Epidermal melanocyte (primary cell): Measurements from ENCODE around the gene MAN2A1.
A peak's percentile ranks its signal among the peaks of the same experiment; 100 is the strongest.

ENCODE experiments used
- DNase-seq: peaks from one replicate; pipeline ENCODE4 v3.0.0; 2011; ENCODE audit warnings: low spot score; ENCODE audit not compliant: insufficient read length

Gene MAN2A1

DNA sequence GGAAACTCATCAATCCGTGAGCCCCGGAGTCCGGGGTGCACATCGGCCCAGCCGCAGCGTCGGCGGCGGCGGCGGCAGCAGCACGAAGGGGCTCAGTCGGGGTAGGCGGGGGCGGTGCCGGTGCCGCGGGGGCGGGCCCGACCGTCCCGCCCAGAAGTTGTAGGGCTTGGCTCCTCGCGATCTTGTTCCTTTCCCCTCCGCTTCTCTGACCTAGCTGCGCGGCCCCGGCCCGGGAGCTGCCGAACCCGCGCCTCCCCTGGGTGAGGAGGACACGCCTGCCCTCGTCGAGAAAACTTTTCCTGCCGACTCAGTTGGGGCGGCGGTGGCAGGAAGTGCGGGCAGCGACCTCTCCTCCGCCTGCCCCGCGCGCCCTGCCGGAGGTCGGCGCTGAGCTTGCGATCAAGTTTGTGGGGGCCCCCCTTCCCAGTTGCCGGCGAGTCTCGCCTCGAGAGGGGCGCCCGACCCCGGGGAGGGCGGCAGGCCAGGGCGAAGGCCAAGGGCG, at the start of gene MAN2A1:
Gene MAN2A1 (plus strand): TSS at position 188 of the 502 bp plus-strand sequence. CDS start 491 bp downstream, outside the sequence.
- DNase-seq, result peak; percentile 54

DNA sequence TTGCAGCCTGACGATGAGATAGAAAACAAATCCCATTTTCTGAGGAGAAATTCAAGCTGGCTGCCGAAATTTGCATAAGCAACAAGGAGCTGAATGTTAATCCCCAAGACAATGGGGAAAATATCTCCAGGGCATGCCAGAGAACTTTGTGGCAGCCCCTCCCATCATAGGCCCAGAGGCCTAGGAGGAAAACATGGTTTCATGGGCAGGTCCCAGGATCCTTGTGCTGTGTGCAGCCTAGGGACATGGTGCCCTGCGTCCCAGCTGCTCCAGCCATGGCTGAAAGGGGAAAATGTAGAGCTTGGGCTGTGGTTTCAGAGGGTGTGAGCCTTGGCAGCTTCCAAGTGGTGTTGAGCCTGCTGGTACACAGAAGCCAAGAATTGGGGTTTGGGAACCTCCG, 48.8 kb upstream of the MAN2A1 start:
- no peak for DNase-seq

DNA sequence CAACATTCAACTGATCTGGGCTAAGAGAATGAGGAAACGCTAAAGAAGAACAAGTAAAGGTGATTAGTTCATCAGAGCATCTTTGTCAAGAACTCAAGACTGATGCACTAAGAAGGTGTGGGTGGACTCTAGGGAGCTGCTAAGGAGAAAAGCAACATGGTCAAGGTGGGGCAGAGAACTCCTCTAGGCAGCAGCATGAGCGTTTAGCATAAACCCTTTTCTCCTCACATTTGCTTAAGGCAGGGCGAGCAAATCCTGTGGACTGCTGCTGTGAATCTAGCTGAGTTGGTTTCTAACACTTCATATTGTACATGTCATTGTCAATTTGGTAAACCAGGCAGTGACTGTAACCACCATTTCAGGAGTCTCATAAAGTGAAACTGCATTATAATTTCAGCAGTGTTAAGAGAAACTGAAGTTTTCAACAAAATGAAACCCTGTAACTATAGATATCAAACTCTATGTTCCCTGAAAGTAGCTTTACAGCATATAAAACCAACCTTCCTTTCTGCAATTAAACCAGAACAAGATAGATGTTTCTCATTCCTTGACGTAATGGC, 45.9 kb upstream of the MAN2A1 start:
- DNase-seq, result no peak

DNA sequence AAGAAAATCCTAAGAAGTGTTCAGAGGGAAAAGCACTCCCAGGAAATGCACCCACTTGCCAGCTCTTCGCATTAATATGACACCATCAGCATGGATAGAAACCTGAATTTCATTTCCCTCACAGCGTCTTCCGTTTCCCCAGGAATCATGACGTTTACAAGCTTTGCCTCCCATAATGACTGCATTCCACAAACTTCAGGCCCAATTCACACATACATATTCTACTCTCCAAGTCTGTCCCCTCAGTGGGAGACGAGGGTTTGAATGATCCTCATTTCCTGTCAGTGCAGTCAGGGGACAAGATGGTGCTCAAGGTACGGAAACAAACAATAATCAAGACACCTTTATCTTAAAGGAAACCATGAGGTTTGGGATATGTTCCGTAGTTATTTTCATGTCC, 44.9 kb upstream of the MAN2A1 start:
- DNase-seq, result no peak

DNA sequence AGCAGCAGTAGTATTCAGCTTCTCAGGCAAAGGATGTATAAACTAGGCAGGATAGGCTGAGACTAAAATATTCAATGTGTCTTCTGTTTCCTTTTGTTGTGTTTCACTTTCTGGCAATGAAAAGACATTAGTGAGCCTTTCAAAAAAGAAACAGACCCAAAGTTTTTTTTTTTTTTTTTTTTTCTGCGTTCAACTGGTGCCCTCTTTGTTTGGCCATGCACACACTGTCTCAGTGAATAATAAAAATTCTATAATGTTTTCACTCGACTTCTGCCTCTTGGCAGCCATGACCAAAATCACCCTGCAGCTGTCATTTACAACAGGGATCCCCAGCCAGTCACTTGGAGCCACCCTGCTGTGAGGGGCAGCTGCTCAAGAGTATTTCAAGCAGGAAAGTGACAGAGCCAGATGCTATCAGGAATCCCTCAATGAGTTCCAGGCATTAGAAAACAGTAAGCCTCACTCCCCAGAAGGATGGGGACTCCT, 44.0 kb upstream of the MAN2A1 start:
- no peak for DNase-seq

DNA sequence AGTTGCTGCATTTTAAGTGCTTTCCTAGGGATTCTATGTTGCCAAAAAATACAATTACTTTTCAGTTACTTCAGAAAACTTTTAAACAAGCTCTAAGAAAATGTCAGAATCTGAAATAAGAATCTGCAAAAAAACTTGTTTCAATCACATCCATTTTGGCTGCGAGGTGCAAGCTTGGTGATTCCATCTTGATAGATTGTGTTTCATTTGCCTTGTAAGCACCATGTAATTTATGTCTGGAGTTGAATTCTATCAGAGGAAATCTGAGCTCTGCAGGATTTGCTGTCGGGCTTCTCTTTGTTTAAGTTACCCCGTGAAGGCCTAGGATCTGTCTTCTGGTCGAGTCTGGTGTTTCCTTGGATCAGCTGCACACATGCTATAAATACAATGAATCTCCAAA, 40.4 kb upstream of the MAN2A1 start:
- DNase-seq, result no peak

DNA sequence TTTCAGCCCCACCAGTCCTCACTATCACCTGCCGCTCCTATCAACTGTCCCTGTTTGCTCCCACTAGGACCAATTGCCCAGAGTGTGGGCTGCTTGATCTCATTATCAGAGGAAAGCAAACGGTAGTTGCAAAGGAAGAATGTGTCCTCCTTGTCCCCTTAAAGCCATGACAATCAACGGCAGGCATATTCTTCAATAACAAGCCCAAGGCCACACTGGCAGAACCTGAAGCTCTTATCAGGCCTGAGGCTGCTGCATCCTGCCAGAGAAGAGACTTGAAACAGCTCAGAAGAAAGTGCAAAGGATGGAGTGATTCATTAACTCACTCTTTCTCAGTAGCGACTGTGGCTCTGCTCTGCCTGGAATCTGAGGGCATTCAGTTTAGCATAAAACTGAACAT, 39.2 kb upstream of the MAN2A1 start:
- no peak for DNase-seq

DNA sequence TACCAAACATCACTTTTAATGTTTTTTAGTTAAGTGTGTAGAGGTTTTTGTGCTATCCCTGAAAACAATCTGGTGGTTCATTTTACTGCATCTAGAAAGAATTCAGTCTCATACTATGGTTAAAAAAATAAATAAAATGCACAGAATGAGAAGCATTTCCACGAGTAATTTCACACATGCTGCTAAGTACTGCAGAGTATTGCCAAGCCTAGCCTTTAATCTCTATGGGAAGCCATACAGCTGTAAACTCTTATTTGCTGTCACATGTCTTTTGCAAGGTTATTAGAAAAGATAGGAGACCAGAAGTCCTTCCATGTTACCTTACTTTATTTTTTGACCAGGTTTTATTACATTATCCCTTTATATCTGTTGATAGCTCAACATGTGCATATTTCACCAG, 37.6 kb upstream of the MAN2A1 start:
- no peak for DNase-seq

DNA sequence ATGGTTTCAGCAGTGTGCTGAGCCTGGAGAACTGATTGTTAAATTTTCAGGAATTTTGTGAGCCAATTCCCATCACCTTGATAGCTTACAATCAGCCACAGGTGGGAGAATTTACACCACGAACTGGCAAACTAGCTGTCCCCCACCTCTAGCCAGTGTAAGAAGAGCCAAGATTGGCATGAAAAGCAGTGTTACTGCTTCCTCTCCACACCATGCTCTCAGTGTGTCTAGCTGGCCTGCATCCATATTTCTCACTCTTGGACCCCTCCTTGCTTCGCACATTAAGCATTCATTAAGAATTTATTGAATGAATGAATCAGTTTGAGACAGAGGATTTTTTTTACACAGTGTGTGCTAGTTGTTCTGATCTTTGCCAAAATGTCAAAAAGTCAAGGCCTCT, 36.7 kb upstream of the MAN2A1 start:
- DNase-seq, result no peak

DNA sequence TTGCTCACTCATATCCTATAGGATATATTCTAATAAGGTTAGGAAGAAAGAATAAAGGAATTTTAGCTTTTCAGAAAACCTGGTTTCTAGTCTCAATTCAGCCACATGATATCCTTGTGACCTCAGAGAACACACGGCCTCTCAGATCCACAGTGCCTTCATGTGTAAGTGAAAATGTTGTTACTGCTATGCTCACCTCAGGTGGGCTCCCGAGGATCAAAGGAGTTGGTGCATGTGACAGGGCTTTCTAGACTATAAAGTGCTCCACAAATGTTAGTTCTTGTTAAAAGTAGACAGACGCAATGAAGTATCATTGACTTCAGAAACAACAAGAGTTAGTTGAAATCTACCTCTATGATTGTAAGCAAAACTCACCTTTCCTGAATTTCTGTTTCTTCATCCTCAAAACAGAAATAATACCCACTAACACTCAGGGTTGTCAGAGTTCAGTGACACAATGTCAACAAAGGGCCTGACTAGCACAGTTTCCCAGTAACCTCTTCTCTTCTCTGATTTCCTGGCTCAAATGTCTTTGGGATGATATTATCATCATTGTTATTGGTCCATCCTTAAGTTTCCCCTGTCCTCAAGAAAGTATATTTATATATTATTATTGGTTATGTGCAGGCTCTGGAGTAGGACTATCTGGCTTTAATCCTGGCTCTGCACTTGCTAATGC, 36.0 kb upstream of the MAN2A1 start:
- DNase-seq, result no peak

DNA sequence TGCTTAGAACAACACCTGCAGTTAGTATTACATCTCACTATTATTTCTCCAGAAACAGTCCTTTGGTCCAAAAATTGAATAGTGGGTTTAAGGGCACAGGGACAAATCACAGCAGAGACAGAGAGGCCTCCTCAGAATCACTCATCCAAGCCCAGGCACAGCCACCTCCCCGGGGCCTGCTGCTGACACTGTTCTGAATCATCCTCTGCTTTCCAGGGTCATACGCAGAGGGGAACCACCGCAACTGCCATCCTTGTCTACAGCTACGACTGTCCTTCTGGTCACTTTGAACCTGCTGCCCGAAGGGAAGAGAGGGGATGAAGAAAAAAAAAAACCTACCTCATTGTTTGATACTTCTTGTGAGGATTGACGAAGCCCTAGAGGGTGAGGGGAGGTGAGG, 35.3 kb upstream of the MAN2A1 start:
- no peak for DNase-seq

DNA sequence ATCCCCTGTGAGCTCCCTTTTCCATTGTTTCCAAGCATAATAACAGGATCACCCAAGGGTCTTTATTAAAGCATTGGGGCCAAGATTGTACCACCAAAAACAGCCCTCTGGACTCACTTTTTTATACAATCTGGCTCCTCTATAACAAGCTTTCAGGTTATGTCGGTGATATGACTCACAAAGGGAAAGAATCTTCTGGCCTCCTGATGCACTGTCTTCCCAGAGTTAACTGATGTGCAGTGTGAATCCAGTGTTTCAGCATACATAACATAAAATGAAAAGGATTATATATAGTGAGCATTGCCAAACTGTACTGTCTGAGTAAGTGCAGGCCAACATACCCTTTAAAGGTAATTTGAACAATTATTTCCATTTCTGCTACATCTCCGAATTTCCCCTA, 33.9 kb upstream of the MAN2A1 start:
- DNase-seq, result no peak

DNA sequence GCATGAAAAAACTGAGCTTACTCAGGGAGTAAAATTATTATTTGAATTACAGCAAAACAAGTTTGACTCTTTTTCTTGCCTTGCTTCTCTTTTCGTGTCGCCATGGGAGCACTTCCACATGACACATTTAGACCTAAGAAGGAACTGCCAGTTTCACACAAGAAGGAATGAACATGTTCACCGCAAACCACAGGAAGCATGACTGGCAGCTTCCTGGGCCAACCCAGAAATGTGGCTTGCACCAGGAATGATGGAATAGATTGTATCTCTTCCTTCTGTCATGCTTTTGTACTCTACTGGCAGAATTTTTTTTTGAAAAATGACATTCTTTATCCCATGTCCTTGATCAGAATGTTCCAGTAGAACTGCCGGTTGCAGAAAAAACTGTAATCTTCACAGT, 32.9 kb upstream of the MAN2A1 start:
- DNase-seq, result peak; percentile 22

DNA sequence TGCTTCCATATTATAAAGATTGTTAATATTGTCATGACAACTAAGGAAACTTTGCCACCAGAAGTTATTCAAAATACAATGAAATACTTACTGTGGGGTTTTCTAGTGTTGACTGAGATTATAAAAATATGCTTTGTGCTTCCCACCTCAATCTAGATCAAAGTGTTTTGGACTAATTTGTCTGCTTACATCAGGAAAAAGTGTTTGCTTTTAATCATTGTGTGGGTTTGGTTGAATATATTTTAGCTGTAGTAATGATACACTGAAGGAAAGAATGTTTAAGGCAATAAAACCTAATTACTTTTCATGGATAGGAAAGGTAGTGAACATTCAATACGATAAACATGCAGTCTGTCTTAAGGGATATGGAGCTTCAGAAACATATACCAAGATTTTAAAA, 29.8 kb upstream of the MAN2A1 start:
- no peak for DNase-seq

DNA sequence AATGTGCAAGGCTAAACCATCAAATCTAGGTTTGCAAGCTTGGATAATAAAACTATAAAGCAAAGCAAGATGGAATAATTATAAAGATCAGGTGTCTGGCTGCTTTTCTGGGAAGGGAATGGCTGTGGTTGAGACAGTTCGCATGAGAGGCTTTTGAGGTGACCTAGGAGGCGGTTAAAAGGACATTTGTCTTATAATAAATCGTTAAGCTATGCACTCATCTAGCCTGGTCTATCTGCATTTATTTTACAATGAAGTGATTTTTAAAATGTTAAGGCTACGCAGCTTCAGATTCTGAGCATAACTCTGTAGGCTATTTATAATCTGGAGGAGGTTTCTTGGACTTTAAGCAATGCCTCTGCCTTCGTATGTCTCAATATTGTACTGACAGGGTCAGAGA, 29.4 kb upstream of the MAN2A1 start:
- DNase-seq, result no peak

DNA sequence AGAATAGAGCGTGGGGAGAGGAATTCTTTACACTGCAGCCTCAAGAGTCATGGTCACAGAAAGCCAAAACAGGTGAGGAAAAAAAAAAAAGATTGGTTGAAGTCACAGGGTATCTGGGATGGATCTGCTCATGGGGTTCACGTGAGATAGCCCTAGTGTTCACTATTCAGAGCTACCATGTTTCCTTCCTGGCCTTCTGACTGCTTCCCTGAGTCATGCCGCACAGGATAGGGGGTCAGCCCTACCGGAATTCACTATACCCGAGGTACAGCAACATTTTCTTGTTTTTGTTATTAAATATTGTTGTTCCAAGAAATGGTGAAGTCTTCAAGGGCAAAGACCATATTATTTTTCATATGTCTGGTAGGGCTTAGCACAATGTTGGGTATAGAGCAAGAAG, 21.5 kb upstream of the MAN2A1 start:
- DNase-seq, result no peak

DNA sequence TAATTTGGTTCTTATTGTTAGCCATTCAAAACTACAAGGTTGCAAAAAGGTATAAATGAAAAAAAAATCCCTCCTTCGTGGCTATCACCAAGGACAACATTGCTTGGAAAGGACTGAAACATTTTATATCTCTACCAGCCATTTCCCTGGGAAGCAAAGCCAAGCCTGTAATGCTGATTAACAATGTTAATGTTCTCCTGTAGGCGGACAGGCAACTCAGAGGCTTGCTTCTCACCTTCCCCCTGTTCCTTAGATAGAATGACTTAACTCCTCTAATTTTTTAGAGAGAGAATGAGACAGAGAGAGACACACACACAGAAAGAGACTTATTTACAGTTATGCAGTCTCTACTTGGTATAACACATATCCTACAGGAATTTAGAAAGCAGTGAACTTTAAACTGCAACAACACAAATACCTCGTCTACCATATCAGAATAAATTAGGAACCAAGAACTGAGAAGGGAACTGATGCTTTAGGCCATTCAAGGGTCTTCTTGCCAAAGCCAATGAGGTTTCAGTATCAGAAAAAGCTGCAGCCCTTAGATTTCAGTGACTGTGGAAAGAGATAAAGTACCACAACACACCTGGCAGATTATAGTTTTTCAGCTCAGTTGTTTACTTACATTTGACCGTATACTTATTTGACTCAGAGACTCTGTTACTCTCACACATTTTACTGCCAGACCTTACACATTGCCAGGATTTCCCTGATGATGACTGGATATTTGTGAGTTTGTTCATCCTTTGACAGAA, 20.9 kb upstream of the MAN2A1 start:
- no peak for DNase-seq

DNA sequence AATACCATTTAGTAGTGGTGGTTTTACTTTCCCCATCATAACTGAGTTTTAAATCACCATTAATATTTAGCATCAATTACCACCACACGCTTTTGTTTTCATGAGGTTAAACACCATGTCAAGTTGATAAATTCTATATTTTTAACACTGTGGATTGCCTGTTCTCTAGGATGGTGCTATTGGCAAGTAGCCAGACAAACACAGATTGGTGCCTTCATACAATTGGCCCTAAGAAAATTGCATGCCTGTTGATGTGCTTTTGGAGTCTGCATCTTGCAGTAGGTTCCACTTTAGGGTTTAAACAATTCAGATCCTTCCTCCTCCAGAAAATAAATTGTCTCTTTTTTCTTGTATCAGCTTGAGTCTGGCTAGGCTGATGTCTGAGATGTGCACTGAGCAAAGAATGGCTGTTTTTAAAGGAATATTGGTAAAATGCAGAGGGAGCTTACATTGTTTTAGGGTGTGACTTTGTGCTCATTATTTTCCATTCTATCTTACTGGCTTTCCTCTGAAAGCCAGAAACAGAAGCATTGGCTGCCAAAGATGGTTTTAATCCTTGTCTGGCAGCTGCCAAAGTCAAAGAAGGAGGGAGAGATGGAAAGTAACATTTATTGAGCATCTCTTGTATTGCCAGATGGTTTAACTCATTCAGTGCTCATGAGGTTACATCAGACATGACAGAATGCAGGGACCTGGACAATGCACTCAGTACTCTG, 19.6 kb upstream of the MAN2A1 start:
- no peak for DNase-seq

DNA sequence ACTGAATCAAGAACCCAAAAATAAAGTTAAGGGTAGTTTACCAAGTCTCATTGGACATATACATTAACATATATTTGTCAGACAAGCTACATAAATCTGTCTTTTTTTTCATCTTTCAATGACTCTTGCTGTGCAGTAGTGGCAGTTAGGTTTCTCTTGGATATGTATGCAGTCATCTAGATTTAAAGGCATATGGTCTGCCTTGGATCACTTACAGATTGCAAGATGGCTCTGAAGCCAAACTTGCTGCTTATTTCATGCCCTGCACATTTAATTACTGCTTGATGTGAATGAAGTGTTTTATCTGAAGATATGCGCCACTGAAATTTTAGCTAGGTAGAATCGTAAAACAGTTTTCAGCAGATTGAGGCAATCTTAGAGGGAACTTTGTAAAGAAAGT, 18.6 kb upstream of the MAN2A1 start:
- no peak for DNase-seq

DNA sequence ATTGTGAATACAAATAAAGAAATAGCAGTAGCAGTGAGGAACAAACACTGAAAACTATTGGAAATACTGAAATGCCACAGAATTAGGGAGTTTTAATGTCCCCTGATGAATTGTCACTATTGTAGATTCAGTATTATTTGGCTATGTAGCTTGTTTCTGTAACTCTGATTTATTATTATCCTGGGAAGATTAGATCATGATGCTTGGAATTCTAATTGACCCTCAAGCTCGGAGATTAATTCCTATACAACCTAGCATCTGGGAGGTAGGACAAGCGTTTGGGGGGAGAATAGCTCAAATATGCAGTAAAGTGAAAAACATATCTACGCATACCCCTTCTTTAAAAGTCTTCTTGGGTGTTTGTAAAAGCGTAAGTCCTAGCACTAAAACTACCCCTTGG, 15.1 kb upstream of the MAN2A1 start:
- no peak for DNase-seq

DNA sequence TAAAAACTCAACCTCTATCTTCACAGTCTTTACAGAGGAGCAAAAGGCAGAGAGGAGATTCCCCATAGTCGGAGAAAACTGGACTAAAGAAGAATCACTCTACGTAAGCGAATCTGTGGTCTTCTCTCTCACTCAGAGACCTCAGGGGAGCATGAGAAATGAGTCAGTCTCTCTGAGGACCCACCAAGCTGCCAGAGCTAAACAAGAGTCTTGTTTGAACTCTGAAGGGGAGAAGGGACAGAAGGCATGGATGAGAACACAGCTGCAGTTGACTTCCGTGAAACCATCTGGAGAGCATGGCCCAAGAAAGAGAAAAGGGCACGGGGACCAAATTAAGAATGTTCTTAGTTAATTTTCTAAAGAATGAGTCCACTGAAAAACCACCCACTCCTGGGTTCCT, 12.8 kb upstream of the MAN2A1 start:
- no peak for DNase-seq

DNA sequence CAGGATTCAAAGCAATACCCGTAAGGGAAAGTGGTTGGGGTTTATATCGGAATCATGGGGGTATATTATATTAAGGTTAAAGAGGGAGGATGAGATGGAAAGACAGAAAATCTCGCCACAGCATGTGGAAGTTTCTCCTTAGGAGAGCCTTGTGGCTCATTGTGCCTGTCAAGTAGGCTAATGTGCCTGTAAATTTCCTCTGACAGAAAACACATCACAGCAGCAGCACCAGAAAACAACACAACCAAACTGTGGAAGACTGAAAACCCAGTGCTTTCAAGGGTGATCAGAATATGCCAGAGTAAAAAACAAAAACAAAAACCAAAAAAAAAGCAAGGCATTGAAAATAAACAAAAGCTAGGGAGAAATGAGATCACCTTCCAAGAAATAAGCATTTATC, 11.3 kb upstream of the MAN2A1 start:
- no peak for DNase-seq
